Uterus (tissue), 4 donors: ENCODE measurements around the gene MYO9B. TPM values are rescaled to one million over a fixed set of nuclear protein-coding genes. Genes with fewer than 3 reads are reported as not detected.

Source experiments
- DNase-seq, 2 donors: peaks; one replicate each; pipeline ENCODE4 v3.0.0-alpha.2; 2019 to 2020
- H3K27ac ChIP-seq, 2 donors: fragments of 200-600 bp; sonication (generic); 1 replicate in 1 of 2; 2 replicates in 1 of 2; pipeline ENCODE4 v1.5.1; 2016 to 2018
- H3K27me3 ChIP-seq, 2 donors: fragments of 200-600 bp; sonication (generic); one replicate each; pipeline ENCODE4 v1.5.1; 2018 to 2019; ENCODE audit warnings: control low read depth in 1 of 2
- H3K36me3 ChIP-seq, 2 donors: fragments of 200-600 bp; sonication (generic); one replicate each; pipeline ENCODE4 v1.5.1; 2019; ENCODE audit warnings: control low read depth in 1 of 2
- H3K4me1 ChIP-seq, 2 donors: fragments of 200-600 bp; sonication (generic); one replicate each; pipeline ENCODE4 v1.5.1; 2018 to 2019; ENCODE audit warnings: control low read depth in 1 of 2
- H3K4me3 ChIP-seq, 2 donors: fragments of 200-600 bp; sonication (generic); 1 replicate in 1 of 2; 2 replicates in 1 of 2; pipeline ENCODE4 v1.5.1; 2018 to 2019; ENCODE audit warnings: mild to moderate bottlenecking in 1 of 2
- H3K9me3 ChIP-seq, 2 donors: fragments of 200-600 bp; sonication (generic); one replicate each; pipeline ENCODE4 v1.5.1; 2019; ENCODE audit warnings: control low read depth in 1 of 2
- POLR2A ChIP-seq, 2 donors: fragments of 450-650 bp; IDR thresholded peaks; one replicate each; pipeline ENCODE4 v1.6.1; 2016; ENCODE audit warnings: antibody characterized with exemption in 2 of 2, mild to moderate bottlenecking in 1 of 2, moderate library complexity in 1 of 2
- intact Hi-C: fragments of 100-400 bp; cut with DNase I; formaldehyde crosslinking; loops from one replicate; pipeline ENCODE4 v1.15.1; 2023; ENCODE audit warnings: low total_unique reads
- total RNA-seq, 4 donors: library from RNA; depleted of rRNA in 3 of 4; stranded (reverse); fragments of >200 nt in 3 of 4; gene quantifications; one replicate each; pipeline versions ENCODE4 v1.1.0 to v1.2.4, GENCODE V29; 2014 to 2023
- TF ChIP-seq, protein P1 (sequence below), 4 experiments: fragments of 200-600 bp in 2 of 4; fragments of 450-650 bp in 2 of 4; sonication (generic) in 2 of 4; IDR thresholded peaks; one replicate each; pipeline ENCODE4 v1.5.1; 2016 to 2019; ENCODE audit warnings: antibody characterized with exemption in 4 of 4, mild to moderate bottlenecking in 2 of 4, moderate library complexity in 1 of 4
- donor health status: DM: yes; HTN: yes; CAD: no.

The MYO9B gene
- total RNA-seq, 4 donors from 2014 or later = 17.6 to 117 (median 54.1) TPM

DNA sequence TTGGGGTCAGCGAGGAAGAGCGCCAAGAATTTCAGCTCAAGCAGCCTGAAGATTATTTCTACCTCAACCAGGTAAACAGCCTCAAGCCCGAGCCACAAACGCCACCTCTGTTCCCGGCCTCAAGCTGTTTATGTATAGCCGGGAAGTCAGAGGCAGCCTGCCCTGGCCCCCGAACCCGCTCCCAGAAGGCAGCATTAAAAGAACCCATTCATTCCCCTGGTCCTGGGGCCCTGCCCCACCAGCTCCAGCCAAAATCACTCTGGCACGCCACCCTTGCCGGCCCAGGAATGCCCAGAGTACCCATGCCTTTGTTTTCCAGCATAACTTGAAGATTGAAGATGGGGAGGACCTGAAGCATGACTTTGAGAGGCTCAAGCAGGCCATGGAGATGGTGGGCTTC lies 78.4 kb downstream of the MYO9B start:
- Histone ChIP-seq H3K36me3 (no peaks in the 10 kb centered on the region), H3K4me1 (no peaks in the 10 kb centered on the region), H3K4me3 (no peak overlapping the region), H3K27ac (no peak overlapping the region), H3K27me3 (no peaks in the 10 kb centered on the region), H3K9me3 (no peaks in the 10 kb centered on the region)
- no peak for DNase-seq
- intact Hi-C loops = no loop called here
- TF ChIP-seq POLR2A (IDR thresholded peaks at IDR 0.05) = no peak
- TF ChIP-seq, protein P1, sequence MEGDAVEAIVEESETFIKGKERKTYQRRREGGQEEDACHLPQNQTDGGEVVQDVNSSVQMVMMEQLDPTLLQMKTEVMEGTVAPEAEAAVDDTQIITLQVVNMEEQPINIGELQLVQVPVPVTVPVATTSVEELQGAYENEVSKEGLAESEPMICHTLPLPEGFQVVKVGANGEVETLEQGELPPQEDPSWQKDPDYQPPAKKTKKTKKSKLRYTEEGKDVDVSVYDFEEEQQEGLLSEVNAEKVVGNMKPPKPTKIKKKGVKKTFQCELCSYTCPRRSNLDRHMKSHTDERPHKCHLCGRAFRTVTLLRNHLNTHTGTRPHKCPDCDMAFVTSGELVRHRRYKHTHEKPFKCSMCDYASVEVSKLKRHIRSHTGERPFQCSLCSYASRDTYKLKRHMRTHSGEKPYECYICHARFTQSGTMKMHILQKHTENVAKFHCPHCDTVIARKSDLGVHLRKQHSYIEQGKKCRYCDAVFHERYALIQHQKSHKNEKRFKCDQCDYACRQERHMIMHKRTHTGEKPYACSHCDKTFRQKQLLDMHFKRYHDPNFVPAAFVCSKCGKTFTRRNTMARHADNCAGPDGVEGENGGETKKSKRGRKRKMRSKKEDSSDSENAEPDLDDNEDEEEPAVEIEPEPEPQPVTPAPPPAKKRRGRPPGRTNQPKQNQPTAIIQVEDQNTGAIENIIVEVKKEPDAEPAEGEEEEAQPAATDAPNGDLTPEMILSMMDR (IDR thresholded peaks at IDR 0.05) = no peak

DNA sequence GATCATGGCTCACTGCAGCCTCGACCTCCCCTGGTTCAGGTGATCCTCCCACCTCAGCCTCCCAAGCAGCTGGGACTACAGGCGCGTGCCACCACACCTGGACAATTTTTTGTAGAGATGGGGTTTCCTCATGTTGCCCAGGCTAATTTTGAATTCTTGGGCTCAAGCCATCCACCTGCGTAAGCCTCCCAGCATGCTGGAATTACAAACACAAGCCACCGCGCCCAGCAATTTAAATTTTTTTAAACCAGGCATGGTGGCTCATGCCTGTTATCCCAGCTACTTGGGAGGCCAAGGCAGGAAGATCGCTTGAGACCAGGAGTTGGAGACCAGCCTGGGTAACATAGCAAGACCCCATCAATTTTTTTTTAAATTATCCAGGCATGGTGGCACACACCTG lies 79.7 kb downstream of the MYO9B start:
- intact Hi-C loops = no loop called here
- H3K27me3 ChIP-seq = no peaks in the 10 kb centered on the region
- no peaks in the 10 kb centered on the region for H3K36me3 ChIP-seq
- DNase-seq = no peak
- no peaks in the 10 kb centered on the region for H3K9me3 ChIP-seq
- no peaks in the 10 kb centered on the region for H3K4me1 ChIP-seq
- no peak overlapping the region for H3K27ac ChIP-seq
- H3K4me3 ChIP-seq = no peak overlapping the region
- TF ChIP-seq, protein P1 (IDR thresholded peaks at IDR 0.05) = no peak
- no peak for TF ChIP-seq POLR2A (IDR thresholded peaks at IDR 0.05)

DNA sequence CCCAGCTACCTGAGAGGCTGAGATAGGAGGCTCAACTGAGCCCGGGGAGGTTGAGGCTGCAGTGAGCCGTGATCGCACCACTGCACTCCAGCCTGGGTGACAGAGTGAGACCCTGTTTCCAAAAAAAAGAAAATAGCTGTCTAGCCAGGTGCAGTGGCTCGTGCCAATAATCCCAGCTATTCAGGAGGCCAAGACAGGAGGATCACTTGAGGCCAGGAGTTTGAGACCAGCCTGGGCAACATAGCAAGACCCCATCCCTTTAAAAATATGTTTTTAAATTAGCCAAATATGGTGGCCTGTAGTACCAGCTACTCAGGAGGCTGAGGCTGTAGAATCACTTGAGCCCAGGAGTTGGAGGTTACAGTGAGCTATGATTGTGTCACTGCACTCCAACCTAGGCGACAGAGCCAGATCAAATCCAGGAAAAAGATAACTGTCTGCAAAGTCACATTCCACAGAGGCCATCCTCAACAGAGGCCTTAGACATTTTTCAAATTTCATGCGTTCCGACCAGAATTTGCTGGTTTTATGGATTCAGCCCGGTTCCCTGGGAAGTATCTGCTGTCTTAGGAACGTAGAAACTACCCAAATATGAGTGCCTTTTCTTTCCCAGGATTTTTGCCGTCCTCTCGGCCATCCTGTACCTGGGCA lies 80.8 kb downstream of the MYO9B start:
- H3K4me3 ChIP-seq = no peak overlapping the region
- no peak for TF ChIP-seq POLR2A (IDR thresholded peaks at IDR 0.05)
- TF ChIP-seq, protein P1 (IDR thresholded peaks at IDR 0.05) = no peak
- H3K27me3 ChIP-seq = no peaks in the 10 kb centered on the region
- intact Hi-C loops = no loop called here
- H3K4me1 ChIP-seq = no peaks in the 10 kb centered on the region
- no peak for DNase-seq
- no peaks in the 10 kb centered on the region for H3K9me3 ChIP-seq
- H3K36me3 ChIP-seq = no peaks in the 10 kb centered on the region
- no peak overlapping the region for H3K27ac ChIP-seq

DNA sequence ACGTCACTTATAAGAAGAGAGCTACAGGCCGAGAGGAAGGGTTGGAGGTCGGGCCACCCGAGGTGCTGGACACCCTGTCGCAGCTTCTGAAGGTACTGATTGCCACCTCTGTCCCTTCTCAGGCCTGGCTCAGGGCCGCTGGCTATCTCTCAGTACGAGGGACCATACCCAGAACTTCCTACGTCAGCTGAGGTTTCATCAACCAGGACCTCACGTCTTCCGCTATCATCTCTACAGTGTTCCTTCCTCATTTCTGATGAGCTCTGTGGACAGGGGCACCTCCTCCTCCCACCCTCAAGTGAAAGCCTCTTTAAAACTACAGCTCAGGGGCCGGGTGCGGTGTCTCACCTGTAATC lies 81.3 kb downstream of the MYO9B start:
- DNase-seq = no peak
- intact Hi-C loops = no loop called here
- Histone ChIP-seq H3K36me3 (no peaks in the 10 kb centered on the region), H3K27ac (no peak overlapping the region), H3K4me3 (no peak overlapping the region), H3K4me1 (no peaks in the 10 kb centered on the region), H3K27me3 (no peaks in the 10 kb centered on the region), H3K9me3 (no peaks in the 10 kb centered on the region)
- TF ChIP-seq, protein P1 (IDR thresholded peaks at IDR 0.05) = no peak
- no peak for TF ChIP-seq POLR2A (IDR thresholded peaks at IDR 0.05)

DNA sequence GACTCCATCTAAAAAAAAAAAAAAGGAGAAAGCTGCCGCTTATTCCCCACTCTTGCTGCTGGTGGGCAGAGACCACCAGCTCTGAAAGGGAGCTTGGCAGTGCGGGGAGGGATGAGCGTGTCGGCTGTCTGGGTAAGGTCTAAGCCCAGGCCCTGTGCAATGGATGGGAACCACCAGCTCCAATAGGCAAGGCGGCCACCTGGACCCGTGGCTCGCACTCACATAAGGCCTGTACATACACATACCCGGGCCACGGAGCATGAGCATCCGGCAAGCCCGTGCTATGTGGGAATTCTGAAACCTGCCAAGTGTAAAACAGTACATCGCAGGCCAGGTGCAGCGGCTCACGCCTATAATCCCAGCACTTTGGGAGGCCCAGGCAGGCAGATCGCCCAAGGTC lies 83.0 kb downstream of the MYO9B start:
- no peak for DNase-seq
- intact Hi-C loops = no loop called here
- Histone ChIP-seq H3K36me3 (no peaks in the 10 kb centered on the region), H3K4me3 (no peak overlapping the region), H3K27me3 (no peaks in the 10 kb centered on the region), H3K4me1 (no peaks in the 10 kb centered on the region), H3K27ac (no peak overlapping the region), H3K9me3 (no peaks in the 10 kb centered on the region)
- TF ChIP-seq, protein P1 (IDR thresholded peaks at IDR 0.05) = no peak
- no peak for TF ChIP-seq POLR2A (IDR thresholded peaks at IDR 0.05)
